G401 (cell line): Measurements from ENCODE around the gene PPCDC. TPM values are rescaled to one million over a fixed set of nuclear protein-coding genes. Genes with fewer than 3 reads are reported as not detected.

Source experiments
- DNase-seq: peaks from one replicate; pipeline ENCODE4 v3.0.0-alpha.2; 2015; ENCODE audit warnings: low spot score
- in situ Hi-C: cut with HindIII; loops from 2 replicates; pipeline ENCODE4 v1.10.0; 2016; ENCODE audit warnings: low sequenced_read_pairs, mixed read lengths
- total RNA-seq: library from RNA; depleted of rRNA; stranded (reverse); fragments of >200 nt; shearing (Covaris generic); gene quantifications from 2 replicates; pipeline ENCODE4 v1.2.3, GENCODE V29; 2014; rRNA removed

The PPCDC gene, protein sequence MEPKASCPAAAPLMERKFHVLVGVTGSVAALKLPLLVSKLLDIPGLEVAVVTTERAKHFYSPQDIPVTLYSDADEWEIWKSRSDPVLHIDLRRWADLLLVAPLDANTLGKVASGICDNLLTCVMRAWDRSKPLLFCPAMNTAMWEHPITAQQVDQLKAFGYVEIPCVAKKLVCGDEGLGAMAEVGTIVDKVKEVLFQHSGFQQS
- 17.1 and 26.2 TPM in 2 replicates for total RNA-seq

DNA sequence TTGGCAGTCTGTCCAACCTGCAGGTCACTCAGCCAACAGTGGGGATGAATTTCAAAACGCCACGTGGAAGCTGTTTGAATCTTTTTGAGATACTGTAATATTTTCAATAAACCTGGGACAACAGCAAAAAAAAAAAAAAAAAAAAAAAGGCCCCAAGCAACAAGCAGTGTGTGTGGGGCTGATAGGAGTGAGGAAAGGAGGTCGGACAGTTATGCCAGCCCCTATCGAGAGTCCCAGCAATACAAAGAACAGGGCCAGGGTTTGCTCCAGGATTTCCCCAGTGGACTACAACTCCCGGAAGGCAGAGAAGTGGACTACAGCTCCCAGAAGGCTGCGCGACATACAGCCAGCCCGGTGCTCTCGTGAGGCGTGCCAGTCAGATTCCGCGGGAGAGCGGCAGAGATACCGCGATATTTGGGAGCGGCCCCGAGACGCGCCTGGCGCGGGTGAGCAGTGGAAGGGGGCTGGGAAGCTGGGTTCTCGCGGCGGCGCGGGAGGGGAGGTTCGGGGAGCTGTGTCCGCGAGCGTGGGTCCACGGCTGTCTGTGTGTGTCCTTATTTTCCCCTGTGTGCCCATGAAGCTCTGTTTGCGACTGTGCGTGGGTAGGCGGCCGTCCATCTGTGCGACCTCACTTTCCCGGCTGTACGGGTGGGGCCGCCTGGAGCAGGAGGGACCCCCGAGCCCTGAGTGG lies at the start of gene PPCDC:
Gene PPCDC (plus strand): TSS at position 410 of the 691 bp plus-strand sequence. CDS start 4,729 bp downstream, outside the sequence.
- in situ Hi-C loops: no loop called here
- peak; percentile 97 for DNase-seq

DNA sequence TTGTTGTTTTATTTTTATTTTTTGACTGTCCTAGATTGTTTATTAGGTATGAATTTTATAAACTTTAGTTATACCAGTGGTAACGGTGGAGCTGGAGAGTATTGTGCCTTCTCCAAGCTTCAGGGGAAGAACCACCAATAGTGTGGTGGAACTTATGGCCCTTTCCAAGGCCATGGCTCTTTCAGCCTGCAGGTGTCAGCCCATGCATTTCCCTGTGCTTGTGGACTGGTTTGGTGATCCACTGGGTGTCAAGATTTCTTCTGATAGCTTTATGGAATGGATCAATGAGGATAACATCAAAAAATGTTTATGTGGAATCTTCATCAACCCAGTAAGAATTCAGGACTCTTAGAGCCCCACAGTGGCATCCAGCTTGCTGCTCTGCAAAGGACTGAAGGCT lies 47.2 kb upstream of the PPCDC start:
- DNase-seq: no peak
- in situ Hi-C loops: no loop called here

DNA sequence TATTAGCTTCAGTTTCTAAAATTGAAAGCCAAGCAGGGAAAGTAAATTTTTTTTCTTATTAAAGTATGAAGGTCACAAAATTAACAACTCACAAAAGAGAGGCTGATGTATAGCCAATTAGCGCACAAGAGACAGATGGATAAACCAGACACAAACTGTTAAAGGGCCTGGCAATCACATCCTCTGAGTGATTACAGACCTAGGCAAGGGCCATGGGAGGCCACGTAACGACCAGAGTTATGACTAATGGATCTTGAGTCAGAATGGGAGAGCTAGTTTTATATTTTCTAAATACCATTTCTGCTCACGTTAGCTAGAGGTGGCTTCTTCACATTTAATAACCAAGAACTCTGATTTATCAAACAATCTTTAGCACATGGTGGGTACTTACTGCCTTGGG lies 45.8 kb upstream of the PPCDC start:
- in situ Hi-C loops: no loop called here
- DNase-seq: no peak

DNA sequence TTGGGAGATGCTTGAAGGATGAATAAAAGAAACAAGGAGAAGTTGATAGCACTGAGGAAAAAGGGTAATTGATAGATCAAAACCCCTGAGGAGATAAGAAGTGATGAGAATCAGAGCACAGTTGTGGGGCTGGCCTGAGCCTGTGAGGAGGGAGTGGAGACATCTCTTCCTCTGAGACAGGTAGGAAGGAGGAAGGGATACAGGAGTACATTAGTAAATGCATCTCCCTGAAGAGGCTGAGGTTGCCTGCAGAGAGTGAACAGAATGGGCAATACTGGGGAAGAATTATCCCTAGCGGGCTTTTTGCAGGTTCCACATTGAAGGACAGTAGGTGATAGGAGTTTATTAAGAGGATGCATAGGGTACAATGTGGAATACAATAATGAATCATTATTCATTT lies 45.3 kb upstream of the PPCDC start:
- in situ Hi-C loops: no loop called here
- no peak for DNase-seq

DNA sequence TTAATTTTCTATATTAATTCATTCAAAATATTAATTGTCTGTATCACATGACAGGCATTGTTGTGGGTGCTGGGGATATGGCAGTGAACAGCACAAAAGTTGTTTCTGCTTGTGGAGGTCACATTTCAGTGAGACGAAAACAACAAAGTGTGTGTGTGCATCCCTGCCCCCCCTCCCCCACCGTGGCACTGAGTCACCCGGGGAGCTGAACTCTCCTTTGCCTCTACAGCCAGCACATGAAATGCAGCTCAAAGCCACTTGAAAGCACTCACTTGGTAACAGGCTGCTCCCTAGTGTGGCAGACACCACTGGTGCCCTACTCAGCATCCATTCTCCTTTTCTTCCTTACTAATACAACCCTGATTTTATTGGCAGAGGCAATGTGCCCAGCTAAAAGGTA lies 44.9 kb upstream of the PPCDC start:
- DNase-seq: no peak
- in situ Hi-C loops: no loop called here

DNA sequence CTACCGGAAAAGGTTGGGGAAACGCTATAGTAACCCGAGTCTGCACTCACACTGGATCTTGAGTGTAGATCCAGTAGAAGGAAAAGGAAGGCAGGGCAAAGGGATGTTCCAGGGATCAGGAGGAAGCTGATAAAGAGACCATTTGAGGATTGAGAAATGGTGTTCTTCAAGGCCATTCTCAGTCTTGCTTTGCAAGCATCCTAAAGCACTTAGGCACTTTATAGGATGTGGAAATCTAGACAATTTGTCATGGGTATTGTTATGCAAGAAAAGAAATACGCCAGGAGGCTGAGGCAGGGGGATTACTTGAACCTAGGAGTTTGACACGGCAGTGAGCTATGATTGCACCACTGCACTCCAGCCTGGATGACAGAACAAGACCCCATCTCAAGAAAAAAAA lies 41.2 kb upstream of the PPCDC start:
- no peak for DNase-seq
- in situ Hi-C loops: no loop called here

DNA sequence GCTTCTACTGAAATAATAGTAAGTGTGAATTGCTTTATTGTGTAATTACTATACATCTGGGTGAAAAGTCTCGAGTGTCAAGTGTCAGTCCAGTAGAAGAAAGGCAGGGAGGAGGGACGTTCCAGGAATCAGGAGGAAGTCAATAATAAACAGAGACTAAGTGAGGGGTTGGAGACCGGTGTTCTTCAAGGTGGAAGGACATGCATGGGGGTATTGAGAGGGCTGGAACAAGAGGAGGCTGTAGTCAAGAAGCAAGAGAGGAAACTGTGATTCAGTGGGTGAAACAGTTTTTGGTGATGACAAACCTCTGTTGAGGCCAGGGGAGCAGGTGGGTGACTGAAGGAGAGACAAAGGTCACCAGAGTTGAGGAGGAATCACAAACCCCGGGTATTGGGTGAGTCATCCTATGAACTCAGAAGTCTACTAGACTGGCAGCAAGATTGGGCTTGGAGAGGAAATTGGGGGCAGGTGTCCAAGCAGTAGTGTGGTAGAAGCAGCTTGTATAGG lies 39.6 kb upstream of the PPCDC start:
- no peak for DNase-seq
- in situ Hi-C loops: no loop called here

DNA sequence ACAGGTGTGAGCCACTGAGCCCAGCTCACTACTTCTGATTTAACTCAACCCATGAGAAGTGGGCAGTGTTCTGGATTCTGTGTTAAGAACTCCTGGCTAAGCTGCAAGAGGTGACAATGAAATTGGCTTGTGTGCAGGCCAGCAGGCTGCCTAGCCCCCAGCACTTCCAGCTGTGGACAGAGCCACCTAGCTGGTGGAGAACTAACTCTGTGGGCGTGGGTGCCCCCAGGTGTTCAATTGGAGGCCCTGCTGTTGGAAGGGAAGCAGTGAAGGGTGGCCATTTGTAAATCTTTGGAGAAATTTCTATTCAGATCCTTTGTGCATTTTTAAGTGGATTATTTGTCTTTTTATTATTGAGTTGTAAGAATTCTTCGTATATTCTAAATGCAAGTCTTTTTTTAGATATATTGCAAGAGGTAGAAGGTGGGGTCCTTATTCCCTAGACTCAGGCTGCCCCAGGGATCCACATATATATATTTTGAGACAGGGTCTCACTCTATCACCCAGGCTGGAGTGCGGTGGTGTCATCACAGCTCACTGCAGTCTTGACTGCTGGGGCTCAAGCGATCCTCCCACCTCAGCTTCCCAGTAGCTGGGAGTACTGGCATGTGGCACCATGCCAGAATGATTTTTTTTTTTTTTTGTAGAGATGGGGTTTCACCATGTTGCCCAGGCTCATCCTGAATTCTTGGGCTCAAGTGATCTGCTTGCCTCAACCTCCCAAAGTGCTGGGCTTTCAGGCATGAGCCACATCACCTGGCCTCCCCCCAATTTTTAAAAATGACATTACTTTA lies 35.2 kb upstream of the PPCDC start:
- in situ Hi-C loops: no loop called here
- no peak for DNase-seq

DNA sequence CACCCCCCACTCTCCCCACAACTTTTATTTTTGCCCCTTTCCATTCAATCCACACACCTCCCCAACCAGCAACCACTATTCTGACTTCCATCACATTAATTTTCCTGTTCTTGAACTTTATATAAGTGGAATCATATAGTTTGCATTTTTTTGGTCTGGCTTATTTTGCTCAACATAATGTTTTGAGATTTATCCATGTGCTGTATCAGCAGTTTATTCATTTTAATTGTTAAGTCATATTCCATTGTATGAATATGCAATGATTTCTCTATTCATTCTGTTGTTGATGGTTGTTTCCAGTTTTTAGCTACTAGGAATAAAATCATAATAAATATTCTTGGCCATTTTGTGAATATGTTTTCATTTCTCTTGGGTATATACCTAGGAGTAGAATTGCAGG lies 33.9 kb upstream of the PPCDC start:
- in situ Hi-C loops: no loop called here
- DNase-seq: no peak

DNA sequence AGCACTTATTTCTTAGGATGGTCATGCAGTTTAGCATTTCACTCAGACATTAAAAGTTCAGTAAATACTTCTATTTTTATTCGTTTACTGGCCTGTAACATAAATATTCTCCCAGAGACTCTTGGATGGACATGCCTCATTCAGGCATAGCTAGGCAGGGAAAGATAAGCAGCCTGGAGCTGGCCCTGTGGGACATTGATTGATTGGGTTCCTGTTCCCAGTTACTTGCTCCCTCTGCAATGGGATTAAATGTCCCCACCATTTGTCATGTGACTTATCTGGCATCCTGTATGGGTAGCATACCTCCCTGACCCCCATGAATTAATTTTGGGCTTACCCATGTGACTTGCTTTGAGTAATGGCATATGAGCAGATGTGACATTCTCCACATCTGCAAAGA lies 30.8 kb upstream of the PPCDC start:
- in situ Hi-C loops: no loop called here
- no peak for DNase-seq

DNA sequence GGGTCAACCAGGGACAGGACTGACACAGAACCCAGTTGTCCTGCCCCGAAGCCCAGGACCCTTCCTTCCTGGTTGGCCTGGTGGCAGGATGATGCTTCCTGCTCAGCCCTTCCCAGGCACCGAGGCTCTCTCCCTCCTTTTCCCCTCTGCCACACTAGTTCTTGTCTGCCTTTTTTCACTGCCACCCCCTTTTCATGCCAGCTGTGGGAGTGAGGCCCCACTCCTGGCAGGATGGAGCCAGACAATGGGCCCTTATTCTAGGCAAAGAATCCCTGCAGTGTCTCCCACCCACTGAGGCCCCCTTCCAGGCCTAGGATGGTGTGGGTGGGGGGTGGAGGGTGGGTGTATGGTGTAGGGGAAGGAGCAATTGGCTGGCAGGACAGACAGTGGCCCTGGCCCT lies 29.2 kb upstream of the PPCDC start:
- no peak for DNase-seq
- in situ Hi-C loops: no loop called here

DNA sequence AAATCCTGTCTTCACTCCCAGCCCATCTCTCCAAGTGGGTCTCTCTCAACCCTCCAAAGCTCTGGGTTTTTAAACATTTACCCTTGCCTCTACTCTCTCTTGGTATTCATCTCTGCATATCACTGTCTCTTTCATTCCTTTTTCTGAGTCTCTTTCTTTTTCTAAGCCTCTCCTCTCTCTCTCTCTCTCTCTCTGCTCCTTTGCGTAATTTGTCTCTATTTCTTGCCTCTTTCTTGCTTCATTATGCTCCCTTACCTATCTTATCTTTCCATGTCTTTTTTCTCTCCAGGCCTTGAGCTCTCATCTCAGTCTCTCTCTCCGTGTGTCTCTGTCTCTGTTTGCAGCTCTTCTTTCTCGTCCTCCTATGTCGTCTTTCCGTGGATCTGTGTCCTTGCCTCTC lies 28.7 kb upstream of the PPCDC start:
- in situ Hi-C loops: no loop called here
- DNase-seq: no peak

DNA sequence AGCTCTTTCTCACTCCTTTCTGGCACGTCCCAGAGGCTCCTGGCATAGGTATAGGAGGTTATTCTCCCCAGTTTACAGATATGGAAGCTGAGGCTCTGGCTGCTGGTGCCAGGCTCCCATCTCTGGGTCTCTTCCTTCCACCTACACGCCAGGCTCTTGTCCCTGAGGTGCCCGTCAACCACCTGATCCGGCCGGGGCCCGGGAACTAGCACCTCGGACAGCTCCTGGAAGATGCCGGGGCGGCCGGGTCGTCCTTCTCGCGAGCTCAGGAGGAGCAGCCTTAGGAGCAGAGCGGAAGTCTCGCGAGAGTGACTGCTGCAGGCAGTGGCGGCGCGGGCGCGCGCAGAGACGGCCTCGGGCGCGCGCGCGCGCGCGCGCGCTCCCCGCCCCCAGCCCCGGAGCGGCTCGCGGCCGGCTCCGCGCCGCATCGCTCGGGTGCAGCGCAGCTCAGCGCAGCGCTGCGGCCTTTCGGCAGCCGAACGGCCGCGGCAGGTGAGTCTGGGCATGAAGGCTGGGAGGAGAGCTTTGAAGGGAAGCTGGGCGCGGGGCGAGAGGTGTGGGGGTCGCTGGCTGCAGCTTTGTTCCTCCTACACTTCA lies 28.1 kb upstream of the PPCDC start, which contains the start of gene SCAMP5:
Gene SCAMP5 (plus strand): TSS at position 382 of the 597 bp plus-strand sequence. CDS start 16,277 bp downstream, outside the sequence.
- peak; percentile 98 for DNase-seq
- in situ Hi-C loops: no loop called here

DNA sequence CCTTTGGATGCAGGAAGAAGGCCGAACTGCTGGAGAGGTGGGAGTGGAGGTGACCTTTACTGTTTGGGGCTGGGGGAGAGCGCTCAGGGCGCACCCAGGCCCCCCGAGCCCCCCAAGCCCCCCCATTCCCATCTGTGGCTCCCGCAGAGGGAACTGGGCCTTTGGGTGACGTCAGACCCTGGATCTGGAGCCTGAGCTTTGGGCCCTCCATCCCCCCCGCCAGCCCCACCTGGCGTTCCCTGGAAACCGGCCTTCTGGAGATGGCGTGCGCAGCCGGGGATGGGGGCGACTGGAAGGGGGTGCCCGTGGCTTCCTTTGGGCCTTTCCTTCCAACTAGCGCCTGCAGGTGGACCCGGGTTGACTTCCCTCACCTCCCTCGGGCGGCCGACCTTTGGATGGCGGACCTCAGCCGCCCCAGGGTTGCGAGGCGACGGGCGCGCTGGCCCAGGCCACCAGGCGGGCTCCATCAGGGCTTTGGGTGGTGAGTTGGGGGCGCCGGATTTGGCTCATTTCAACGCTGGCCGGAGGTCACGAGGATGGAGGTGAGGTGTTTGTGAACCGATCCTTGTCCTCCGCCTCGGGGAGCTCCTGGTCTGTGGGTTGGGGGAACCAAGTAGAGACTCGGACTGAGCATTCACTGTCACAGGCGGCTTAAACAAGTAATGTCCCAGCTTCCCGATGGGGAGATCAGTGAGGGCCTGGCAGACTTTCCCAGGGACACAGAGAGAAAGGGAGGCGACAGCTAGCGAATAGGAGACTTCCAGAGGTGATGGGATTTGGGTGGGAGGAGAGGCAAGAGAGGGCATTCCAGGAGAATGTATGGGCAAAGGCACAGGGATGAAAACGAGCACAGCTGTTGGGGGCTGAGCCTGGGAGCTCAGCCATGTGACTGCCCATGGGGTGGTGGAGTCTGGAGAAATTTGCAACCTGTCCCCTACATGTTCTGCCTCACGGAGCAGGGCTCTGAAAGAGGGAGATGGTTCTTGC lies 27.3 kb upstream of the PPCDC start:
- peak; percentile 84 for DNase-seq

DNA sequence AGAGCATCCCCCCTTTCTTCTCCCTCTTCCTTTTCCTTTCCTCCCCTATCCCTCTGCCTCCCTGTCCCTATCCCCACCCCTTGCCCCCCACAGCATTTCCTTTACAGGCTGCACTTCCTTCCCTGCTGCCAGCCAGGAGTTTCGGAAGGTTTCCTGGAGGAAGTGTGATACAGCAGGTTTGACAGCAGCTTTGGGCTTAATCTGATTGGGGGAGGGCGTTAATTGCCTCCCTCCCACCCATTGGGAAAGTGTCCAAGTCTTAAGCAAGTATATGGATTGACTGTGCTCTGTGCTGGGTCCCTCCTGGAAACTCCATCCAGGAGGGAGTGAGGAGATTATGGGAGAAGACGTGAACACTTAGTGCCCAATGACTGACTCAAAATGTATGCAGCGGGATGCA lies 26.2 kb upstream of the PPCDC start:
- DNase-seq: no peak
- in situ Hi-C loops: no loop called here

More for the DNA sequence above, 27.3 kb upstream of the PPCDC start:
- in situ Hi-C loops: no loop called here

DNA sequence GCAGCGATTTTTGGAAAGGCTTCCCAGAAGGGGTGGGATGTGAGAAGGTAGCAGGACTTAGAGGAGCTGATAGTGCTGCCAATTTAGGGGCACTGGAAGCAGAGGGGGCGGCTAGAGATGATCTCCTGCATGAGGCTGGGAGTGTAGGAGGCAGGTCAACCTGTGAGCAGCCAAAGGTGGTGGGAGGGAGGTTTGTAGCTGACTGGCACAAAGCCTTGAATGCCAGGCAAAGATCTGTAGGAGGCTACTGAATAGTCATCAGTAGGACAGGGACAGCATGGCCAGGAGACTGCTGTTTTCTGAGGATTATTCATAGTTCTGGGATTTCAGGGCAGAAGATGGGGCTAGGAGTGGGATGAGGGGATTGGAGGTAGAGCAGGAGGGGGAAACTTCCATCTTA lies 25.8 kb upstream of the PPCDC start:
- in situ Hi-C loops: no loop called here

DNA sequence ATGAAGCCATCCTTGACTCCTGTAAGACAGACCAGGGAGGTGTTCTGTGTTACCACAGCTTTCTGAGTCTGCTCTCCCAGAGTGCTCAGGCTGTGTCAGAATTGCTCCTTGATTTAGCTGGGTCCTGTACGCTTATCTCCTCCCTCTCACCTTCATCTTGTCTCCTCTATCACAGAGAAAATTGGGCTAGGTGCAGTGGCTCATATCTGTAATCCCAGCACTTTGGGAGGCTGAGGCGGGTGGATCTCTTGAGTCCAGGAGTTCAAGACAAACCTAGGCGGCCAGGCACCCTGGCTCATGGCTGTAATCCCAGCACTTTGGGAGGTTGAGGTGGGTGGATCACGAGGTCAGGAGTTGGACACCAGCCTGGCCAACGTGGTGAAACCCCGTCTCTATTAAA lies 22.1 kb upstream of the PPCDC start:
- in situ Hi-C loops: no loop called here
- no peak for DNase-seq

More for the DNA sequence above, 25.8 kb upstream of the PPCDC start:
- DNase-seq: no peak

DNA sequence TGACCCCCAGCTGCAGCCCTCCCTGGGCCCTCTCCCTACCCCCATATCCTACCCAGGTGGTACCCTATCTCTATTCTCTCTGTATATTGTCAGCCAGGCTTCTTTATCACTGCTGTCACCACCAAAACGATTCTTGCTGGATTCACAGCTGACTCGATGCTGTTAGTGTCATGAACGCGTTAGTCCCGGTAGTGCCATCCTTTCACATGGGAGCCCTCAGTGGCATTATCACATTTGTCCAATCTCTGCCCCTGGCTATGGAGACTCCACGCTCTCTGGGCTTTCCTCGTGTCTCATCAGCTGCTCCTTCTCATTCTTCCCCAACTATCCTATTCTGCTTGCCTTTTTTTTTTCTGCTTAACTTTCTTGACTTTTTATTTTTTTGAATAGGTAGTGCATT lies 21.0 kb upstream of the PPCDC start:
- DNase-seq: no peak
- in situ Hi-C loops: no loop called here
